K562 (cell line): ENCODE measurements around the gene STAG2. TPM values are rescaled to one million over a fixed set of nuclear protein-coding genes. Genes with fewer than 3 reads are reported as not detected.

Source experiments
- ATAC-seq: fragments of 200-7000 bp; cut with Tn5 transposase; 3 replicates; pipeline ENCODE4 v1.9.1; 2020; ENCODE audit warnings: moderate library complexity
- BruUV-seq: library from RNA; stranded (reverse); fragments of 400-500 nt; replicated peaks from 2 replicates; lab custom pipeline; 2021; lab: Mats Ljungman, UMichigan
- CTCF ChIA-PET: fragments of 300-600 bp; formaldehyde crosslinking; extraction: SDS; loops from one replicate; lab custom pipeline; 2021; ENCODE audit warnings: low intra/inter-chr PET ratio; lab: Yijun Ruan, JAX
- POLR2A ChIA-PET: fragments of 300-600, 350-650 bp; sonication (Branson Sonifier 250); formaldehyde crosslinking; extraction: SDS; loops from one replicate; lab custom pipeline; 2021; ENCODE audit warnings: antibody characterized with exemption, inconsistent platforms; lab: Yijun Ruan, JAX
- DNase-seq, 4 experiments: peaks; one replicate each; pipeline versions ENCODE4 v3.0.0 to v3.0.0-alpha.2; 2011 to 2018; ENCODE audit warnings: low spot score in 3 of 4, mixed read lengths in 3 of 4; ENCODE audit errors: extremely low read depth in 1 of 4
- FAIRE-seq: peaks from 2 replicates; lab custom pipeline; 2011; peaks lifted over from hg19 to GRCh38; lab: Jason Lieb, UNC
- H2AFZ ChIP-seq: 2 replicates; pipeline ENCODE4 v1.6.0; 2011; ENCODE audit warnings: low read depth, low read length, control low read depth, inconsistent platforms
- H3K27ac ChIP-seq: fragments of 200-600 bp; 3 replicates; pipeline ENCODE4 v1.8.0; 2011; ENCODE audit warnings: low read depth, mild to moderate bottlenecking, control low read depth, inconsistent platforms, low read length, moderate library complexity, mixed read lengths; ENCODE audit errors: extremely low read depth
- H3K27me3 ChIP-seq, 2 experiments: fragments of 300-600 bp in 1 of 2; 2 replicates in 1 of 2; 3 replicates in 1 of 2; pipeline versions ENCODE4 v1.6.0 to v1.8.0; 2011; ENCODE audit warnings: inconsistent platforms in 2 of 2, low read length in 2 of 2, mild to moderate bottlenecking in 1 of 2, mixed read lengths in 1 of 2, moderate library complexity in 1 of 2; ENCODE audit not compliant: control insufficient read depth in 2 of 2, insufficient read depth in 2 of 2
- H3K36me3 ChIP-seq: fragments of 300-600 bp; 3 replicates; pipeline ENCODE4 v1.8.0; 2011; ENCODE audit warnings: mild to moderate bottlenecking, low read length, inconsistent platforms; ENCODE audit not compliant: control insufficient read depth, insufficient read depth
- H3K4me1 ChIP-seq, 2 experiments: fragments of 200-600 bp in 1 of 2; replicated peaks in 1 of 2; 2 replicates in 1 of 2; 3 replicates in 1 of 2; pipeline versions ENCODE4 v1.5.1 to v1.8.0; 2011; ENCODE audit warnings: inconsistent platforms in 2 of 2, low read length in 2 of 2, mild to moderate bottlenecking in 1 of 2, mixed read lengths in 1 of 2, moderate library complexity in 1 of 2; ENCODE audit not compliant: control insufficient read depth in 2 of 2, insufficient read depth in 2 of 2
- H3K4me2 ChIP-seq: 2 replicates; pipeline ENCODE4 v1.6.1; 2011; ENCODE audit warnings: low read length, control low read depth, inconsistent platforms, mixed read lengths; ENCODE audit not compliant: insufficient read depth
- H3K4me3 ChIP-seq: fragments of 200-600 bp; sonication (generic), shearing (Covaris generic); 2 replicates; pipeline ENCODE4 v1.5.1; 2016; ENCODE audit warnings: control low read depth, inconsistent platforms
- H3K79me2 ChIP-seq: fragments of 200-600 bp; 3 replicates; pipeline ENCODE4 v1.8.0; 2011; ENCODE audit warnings: low read length, inconsistent platforms; ENCODE audit not compliant: control insufficient read depth, insufficient read depth
- H3K9ac ChIP-seq, 2 experiments: 2 replicates each; pipeline versions ENCODE4 v1.6.0 to v1.6.1; 2011; ENCODE audit warnings: low read depth in 2 of 2, low read length in 2 of 2, control low read depth in 1 of 2, inconsistent platforms in 1 of 2, mild to moderate bottlenecking in 1 of 2, mixed read lengths in 1 of 2; ENCODE audit not compliant: insufficient read depth in 1 of 2
- H3K9me1 ChIP-seq: one replicate; pipeline ENCODE4 v1.6.0; 2011; ENCODE audit warnings: inconsistent platforms, mild to moderate bottlenecking, low read length, moderate library complexity; ENCODE audit not compliant: control insufficient read depth, insufficient read depth
- H3K9me3 ChIP-seq: replicated peaks from 2 replicates; pipeline ENCODE4 v1.5.1; 2011; ENCODE audit warnings: low read depth, low read length, inconsistent platforms; ENCODE audit not compliant: control insufficient read depth, insufficient read depth
- H4K20me1 ChIP-seq: replicated peaks from 2 replicates; pipeline ENCODE4 v1.6.1; 2011; ENCODE audit warnings: low read length, inconsistent platforms, mixed read lengths; ENCODE audit not compliant: control insufficient read depth, insufficient read depth
- CTCF ChIP-seq, 3 experiments: IDR thresholded peaks in 2 of 3; conservative IDR thresholded peaks in 1 of 3; 2 replicates each; pipeline ENCODE4 v1.5.1; 2011 to 2012; ENCODE audit warnings: low read length in 3 of 3, mild to moderate bottlenecking in 3 of 3, control low read depth in 2 of 3, improper control_type of control experiment in 1 of 3, inconsistent platforms in 1 of 3, low read depth in 1 of 3, mixed read lengths in 1 of 3, moderate library complexity in 1 of 3; ENCODE audit not compliant: insufficient read depth in 2 of 3
- ZNF740 ChIP-seq, 3 experiments: fragments of 200-800 bp in 1 of 3; sonication (Bioruptor generic) in 1 of 3; sonication (generic) in 1 of 3; formaldehyde crosslinking in 1 of 3; IDR thresholded peaks; 2 replicates each; pipeline versions ENCODE4 v1.6.1 to v1.8.0; 2016 to 2022; ENCODE audit warnings: mild to moderate bottlenecking in 2 of 3, missing compliant biosample characterization in 2 of 3, missing genetic modification characterization in 2 of 3, missing genetic modification reagents in 1 of 3
- in situ Hi-C: fragments of 300-500 bp; cut with MboI; formaldehyde crosslinking; loops from 4 replicates; pipeline ENCODE4 v1.15.0; 2018; ENCODE audit warnings: inconsistent platforms, mixed read lengths
- intact Hi-C: fragments of 100-400 bp; cut with micrococcal nuclease; formaldehyde crosslinking; loops from 2 replicates; pipeline ENCODE4 v1.14.2; 2022
- polyA plus RNA-seq, 8 experiments: library from polyadenylated mRNA; depleted of rRNA in 4 of 8; stranded (reverse) in 5 of 8; unstranded in 3 of 8; fragments of >200 nt; fragmentation: Nextera tagmentation in 2 of 8; fragmentation: Illumina TruSeq in 1 of 8; extraction: Ambion mirVana in 2 of 8; extraction: Trizol in 1 of 8; gene quantifications; 2 replicates each; pipeline versions ENCODE4 v1.2.1 to v1.2.3, GENCODE V29; 2011 to 2014; ENCODE audit warnings: inconsistent platforms in 1 of 8, missing spikeins in 1 of 8
- total RNA-seq, 7 experiments: library from RNA; depleted of rRNA in 6 of 7; stranded (reverse); fragments of >200 nt in 6 of 7; fragmentation: Illumina TruSeq in 2 of 7; extraction: Trizol in 2 of 7; gene quantifications; 2 replicates each; pipeline versions ENCODE4 v1.2.1 to v1.2.3, GENCODE V29; 2011 to 2021; ENCODE audit warnings: low replicate concordance in 1 of 7

The STAG2 gene
- total and polyA plus RNA-seq, 9 of the 15 experiments (the other 6 are each of a cell fraction or from before 2014, with no cell fraction given): 40.3 to 133 (median 90.1) TPM

GRCh38 chrX:124151195-124151594 lies 189.7 kb downstream of the STAG2 start:
- no peak overlapping the region for H3K9ac ChIP-seq
- no peak overlapping the region for H3K4me2 ChIP-seq
- H3K27me3 ChIP-seq: no peaks in the 10 kb centered on the region
- no peak overlapping the region for H3K4me3 ChIP-seq
- ChIA-PET POLR2A (no interaction called here), CTCF (no interaction called here)
- H3K27ac ChIP-seq: no peak overlapping the region
- H3K4me1 ChIP-seq: no peaks in the 10 kb centered on the region
- no peaks in the 10 kb centered on the region for H3K9me1 ChIP-seq
- no peaks in the 10 kb centered on the region for H4K20me1 ChIP-seq
- DNase-seq: no peak
- TF ChIP-seq ZNF740 (CRISPR knock-in tag; IDR thresholded peaks at IDR 0.05): no peak
- no peak for TF ChIP-seq ZNF740 (tag; IDR thresholded peaks at IDR 0.05)
- TF ChIP-seq CTCF (IDR thresholded peaks at IDR 0.05 in 2 of 3, conservative IDR thresholded peaks at IDR 0.05 in 1 of 3; ENCODE audit: insufficient read depth in 2 of 3, low read depth in 1 of 3, low read length in 3 of 3): peak in 1 of 3 experiments; percentile 3; a peak in 1 of 6 replicates
- no peaks in the 10 kb centered on the region for H3K36me3 ChIP-seq
- ATAC-seq: no peak
- in situ Hi-C loops (no loop called here), intact Hi-C loops (no loop called here)
- FAIRE-seq: no peak
- H3K79me2 ChIP-seq: no peaks in the 10 kb centered on the region
- no peaks in the 10 kb centered on the region for H3K9me3 ChIP-seq
- no peak overlapping the region for H2AFZ ChIP-seq
- no TSS peak for BruUV-seq

Other genes with a start within 250 kb of the STAG2 start
- 119 and 162 TPM in 2 replicates for gene THOC2, start 228.7 kb upstream of the STAG2 start, total RNA-seq (2014; rRNA removed)
- gene THOC2, start 228.7 kb upstream of the STAG2 start, total RNA-seq (2014; rRNA removed; fragmentation: Illumina TruSeq; extraction: Trizol): 192 and 205 TPM in 2 replicates
- gene THOC2, start 228.7 kb upstream of the STAG2 start, total RNA-seq (2015; rRNA removed; fragmentation: Illumina TruSeq; extraction: Trizol): 183 and 201 TPM in 2 replicates
- 136 and 140 TPM in 2 replicates for gene THOC2, start 228.7 kb upstream of the STAG2 start, total RNA-seq (2021)
- gene THOC2, start 228.7 kb upstream of the STAG2 start, polyA plus RNA-seq (2011; rRNA removed): 216 and 234 TPM in 2 replicates
- gene THOC2, start 228.7 kb upstream of the STAG2 start, polyA plus RNA-seq (2014; fragmentation: Illumina TruSeq; extraction: Trizol): 157 and 192 TPM in 2 replicates
- 100 to 1,000 TPM; 131 to 194 TPM for gene THOC2, start 228.7 kb upstream of the STAG2 start, polyA plus RNA-seq (2014; fragmentation: Nextera tagmentation; extraction: Ambion mirVana)
- gene THOC2, start 228.7 kb upstream of the STAG2 start, polyA plus RNA-seq (2014; rRNA removed): 162 and 170 TPM in 2 replicates
- gene XIAP, start 101.7 kb upstream of the STAG2 start, total RNA-seq (2014; rRNA removed): 24.2 and 32.3 TPM in 2 replicates
- 28.9 and 29.9 TPM in 2 replicates for gene XIAP, start 101.7 kb upstream of the STAG2 start, total RNA-seq (2014; rRNA removed; fragmentation: Illumina TruSeq; extraction: Trizol)
- gene XIAP, start 101.7 kb upstream of the STAG2 start, total RNA-seq (2015; rRNA removed; fragmentation: Illumina TruSeq; extraction: Trizol): 34.6 and 40.5 TPM in 2 replicates
- 25.3 and 25.7 TPM in 2 replicates for gene XIAP, start 101.7 kb upstream of the STAG2 start, total RNA-seq (2021)
- 18.3 and 20.3 TPM in 2 replicates for gene XIAP, start 101.7 kb upstream of the STAG2 start, polyA plus RNA-seq (2011; rRNA removed)
- gene XIAP, start 101.7 kb upstream of the STAG2 start, polyA plus RNA-seq (2014; fragmentation: Illumina TruSeq; extraction: Trizol): 12.3 and 13.6 TPM in 2 replicates
- 1 to 10 TPM; 5.7 to 5.9 TPM for gene XIAP, start 101.7 kb upstream of the STAG2 start, polyA plus RNA-seq (2014; fragmentation: Nextera tagmentation; extraction: Ambion mirVana)
- gene XIAP, start 101.7 kb upstream of the STAG2 start, polyA plus RNA-seq (2014; rRNA removed): 19.8 and 20.0 TPM in 2 replicates